Epithelial cell of esophagus (primary cell): Measurements from ENCODE around the gene BZW2.

ENCODE experiments used
- DNase-seq: peaks from one replicate; pipeline ENCODE4 v3.0.0; 2010; ENCODE audit warnings: low read depth
- H3K4me3 ChIP-seq: 2 replicates; pipeline ENCODE4 v1.5.1; 2011; ENCODE audit warnings: mild to moderate bottlenecking, low read length, control low read depth
- TF ChIP-seq, protein P1 (sequence below): IDR thresholded peaks from 2 replicates; pipeline ENCODE4 v1.5.1; 2011; ENCODE audit warnings: low read depth, mild to moderate bottlenecking, low read length, control low read depth, inconsistent platforms; ENCODE audit not compliant: insufficient read depth; ENCODE audit errors: missing control alignments

Gene BZW2

DNA sequence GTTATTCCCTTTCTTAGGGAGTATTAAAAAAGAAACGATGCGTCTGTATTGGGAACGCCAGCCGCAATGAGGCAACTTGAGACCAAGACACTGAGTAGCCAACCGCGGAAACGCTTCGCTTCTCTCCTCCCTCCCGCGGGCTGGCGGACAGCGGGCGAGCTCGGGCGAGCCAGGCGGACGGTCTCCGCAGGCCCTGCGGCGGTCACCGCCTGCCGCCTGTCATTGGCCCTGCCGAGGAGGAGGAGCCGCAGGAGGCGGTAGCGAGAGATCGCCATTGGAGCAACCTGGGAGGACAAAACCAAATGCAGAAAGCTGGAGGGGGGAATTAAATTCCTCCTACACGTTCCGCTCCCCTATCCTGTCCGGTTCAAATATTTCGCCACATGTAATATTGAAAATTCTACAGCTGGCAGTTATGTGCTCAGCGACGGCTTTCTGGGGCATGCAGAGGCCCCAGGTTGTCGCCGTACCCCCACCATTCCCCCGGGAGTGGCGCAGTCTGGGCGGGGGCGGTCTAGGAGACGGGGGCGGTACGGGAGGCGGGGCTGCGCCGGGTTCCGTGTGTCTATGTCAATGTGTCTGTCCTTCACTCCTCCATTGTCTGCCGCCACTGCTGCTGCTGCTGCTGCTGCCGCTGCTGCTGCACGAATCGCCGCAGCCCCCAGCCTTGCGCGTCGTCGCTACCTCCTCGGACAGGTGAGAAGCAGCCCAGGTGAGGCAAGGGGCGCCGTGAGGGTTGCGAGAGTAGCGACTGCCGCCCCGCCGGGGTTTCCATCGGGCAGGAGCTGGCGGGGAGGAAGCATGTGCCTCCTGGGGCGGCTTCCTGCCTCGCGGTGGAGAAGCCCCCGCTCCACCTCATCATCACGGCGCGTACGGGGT, at the start of gene BZW2, which contains the start of gene ANKMY2:
BZW2 (plus strand) TSS at position 589 of the 879 bp plus-strand sequence. CDS start 19,263 bp downstream, outside the sequence.
ANKMY2 (minus strand) TSS at position 162 of the 879 bp plus-strand sequence. CDS start 181 bp downstream, outside the sequence.
- DNase-seq = peak; percentile 98
- TF ChIP-seq, protein P1, sequence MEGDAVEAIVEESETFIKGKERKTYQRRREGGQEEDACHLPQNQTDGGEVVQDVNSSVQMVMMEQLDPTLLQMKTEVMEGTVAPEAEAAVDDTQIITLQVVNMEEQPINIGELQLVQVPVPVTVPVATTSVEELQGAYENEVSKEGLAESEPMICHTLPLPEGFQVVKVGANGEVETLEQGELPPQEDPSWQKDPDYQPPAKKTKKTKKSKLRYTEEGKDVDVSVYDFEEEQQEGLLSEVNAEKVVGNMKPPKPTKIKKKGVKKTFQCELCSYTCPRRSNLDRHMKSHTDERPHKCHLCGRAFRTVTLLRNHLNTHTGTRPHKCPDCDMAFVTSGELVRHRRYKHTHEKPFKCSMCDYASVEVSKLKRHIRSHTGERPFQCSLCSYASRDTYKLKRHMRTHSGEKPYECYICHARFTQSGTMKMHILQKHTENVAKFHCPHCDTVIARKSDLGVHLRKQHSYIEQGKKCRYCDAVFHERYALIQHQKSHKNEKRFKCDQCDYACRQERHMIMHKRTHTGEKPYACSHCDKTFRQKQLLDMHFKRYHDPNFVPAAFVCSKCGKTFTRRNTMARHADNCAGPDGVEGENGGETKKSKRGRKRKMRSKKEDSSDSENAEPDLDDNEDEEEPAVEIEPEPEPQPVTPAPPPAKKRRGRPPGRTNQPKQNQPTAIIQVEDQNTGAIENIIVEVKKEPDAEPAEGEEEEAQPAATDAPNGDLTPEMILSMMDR = no peak
- peak within 1 kb of the TSS; percentile 86 for H3K4me3 ChIP-seq

DNA sequence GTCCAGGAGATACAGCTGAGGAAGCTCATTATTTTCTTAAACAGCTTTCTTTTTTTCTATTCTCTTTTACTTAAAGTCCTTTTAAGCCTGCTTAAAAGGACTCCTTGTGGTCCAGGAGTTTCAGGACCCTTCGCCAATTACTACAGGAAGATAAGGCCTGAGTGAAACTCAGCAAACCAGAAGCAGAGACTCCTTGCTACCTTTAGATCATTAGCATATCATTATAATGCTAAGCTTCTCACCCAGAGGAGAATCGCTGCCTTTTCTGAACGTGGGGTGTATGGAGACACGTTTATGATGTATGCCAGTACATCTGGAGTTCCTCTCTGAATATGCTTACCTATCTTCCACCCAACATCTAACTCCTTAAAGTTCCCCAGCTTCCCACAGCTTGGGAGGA, 48.0 kb upstream of the BZW2 start:
- TF ChIP-seq, protein P1 = no peak
- no peak for DNase-seq
- H3K4me3 ChIP-seq = no peak overlapping the region

DNA sequence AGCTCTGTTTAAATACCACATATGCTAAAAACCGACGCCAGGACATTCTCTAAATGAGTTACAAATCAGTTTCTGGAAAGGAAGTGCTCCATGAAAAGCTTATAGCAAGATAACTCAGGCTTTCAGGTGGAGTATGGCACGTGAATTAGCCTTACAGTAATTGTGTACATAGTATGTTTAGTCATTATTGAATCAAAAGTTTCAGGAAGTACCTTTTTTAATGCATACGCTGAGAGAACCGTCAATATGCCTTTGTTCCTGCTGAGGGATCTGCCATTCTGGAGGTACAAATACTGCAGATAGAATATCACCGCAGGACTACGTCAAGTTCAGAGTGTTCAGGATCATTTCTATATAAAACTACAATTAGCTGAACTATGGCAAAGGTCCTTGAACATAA, 46.1 kb upstream of the BZW2 start:
- no peak overlapping the region for H3K4me3 ChIP-seq
- TF ChIP-seq, protein P1 = no peak
- DNase-seq = peak; percentile 47

DNA sequence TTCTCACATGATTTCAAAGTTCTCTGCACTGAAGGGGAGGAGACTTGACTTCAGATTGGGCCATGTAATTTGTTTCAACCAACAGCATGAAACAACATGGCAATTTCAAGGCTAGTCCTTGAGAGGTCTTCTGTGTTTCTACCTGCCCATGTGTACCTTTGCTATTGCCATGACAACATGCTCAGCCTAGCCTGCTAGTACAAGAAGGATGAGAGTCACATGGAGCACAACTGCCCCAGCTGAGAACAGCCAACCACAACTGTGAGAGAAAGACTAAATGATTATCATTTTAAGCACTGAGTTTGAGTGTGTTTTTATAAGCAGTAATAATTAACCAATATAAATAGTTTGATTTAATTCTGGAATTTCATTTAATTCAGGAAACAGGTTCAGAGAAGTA, 42.3 kb upstream of the BZW2 start:
- peak; percentile 20 for DNase-seq
- TF ChIP-seq, protein P1 = no peak
- no peak overlapping the region for H3K4me3 ChIP-seq

DNA sequence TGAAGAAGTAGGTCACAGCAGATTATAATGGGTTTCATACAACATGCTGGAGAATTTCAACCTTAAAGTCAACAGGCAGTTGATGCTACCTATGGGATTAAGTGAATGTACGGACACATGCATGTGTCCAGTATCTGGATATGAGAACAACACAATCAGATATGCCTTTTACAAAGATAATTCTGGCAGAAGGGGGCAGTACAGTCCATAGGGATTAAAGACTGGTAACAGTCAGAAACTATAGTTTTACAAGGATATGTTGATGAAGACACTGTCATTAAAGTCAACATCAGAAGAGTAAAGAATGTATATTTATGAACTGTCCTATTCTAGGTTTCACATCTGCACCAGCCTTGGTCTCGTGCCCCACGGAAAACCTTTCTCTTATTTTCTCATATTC, 41.9 kb upstream of the BZW2 start:
- DNase-seq = peak; percentile 30
- TF ChIP-seq, protein P1 = peak; percentile 16
- no peak overlapping the region for H3K4me3 ChIP-seq

DNA sequence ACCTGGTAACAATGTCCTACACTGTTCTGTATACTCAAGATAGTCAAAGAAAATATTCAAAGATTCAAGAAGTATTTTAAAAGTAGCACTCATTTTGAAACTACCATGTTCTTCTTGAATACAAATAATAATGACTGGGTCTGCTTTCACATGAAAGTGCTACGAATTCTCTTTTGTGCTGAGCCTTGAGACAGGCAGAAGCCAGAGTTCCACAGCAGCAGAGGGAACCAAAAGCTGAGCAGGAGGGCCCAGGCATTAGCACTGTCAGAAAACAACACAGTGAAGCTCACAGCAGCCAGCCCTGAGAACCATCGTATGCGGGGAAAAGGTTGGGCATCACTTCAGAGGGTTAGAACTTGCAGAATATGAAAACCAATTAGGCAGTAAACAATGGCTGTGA, 39.3 kb upstream of the BZW2 start:
- TF ChIP-seq, protein P1 = no peak
- H3K4me3 ChIP-seq = no peak overlapping the region
- DNase-seq = no peak

DNA sequence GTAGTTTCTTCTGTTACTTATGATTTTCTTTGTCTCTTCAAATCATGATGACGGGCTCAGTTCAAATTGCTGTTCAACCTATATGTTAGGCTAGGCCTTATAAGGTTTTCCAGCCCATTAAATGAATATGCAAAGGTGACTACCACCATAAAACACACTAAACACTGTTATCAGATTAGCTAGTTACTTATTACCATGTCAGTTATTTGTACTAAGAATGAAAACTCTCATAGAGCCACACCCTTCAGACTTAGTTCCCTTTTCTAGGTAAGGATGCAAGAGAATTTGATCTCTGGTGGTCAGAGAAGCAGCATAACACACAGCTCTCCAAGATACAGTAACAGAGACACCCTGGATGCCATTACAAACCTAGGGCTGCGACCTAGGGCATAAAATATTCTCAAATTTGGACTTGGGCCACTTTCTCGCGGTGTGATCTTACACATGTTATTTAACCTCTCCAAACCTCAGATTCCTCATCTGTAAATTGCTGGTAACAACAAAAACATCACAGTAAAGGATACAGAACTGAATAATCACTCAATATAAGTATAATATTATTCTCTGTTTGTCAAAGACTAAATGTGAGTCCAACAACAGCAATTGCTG, 36.0 kb upstream of the BZW2 start:
- no peak for DNase-seq
- TF ChIP-seq, protein P1 = no peak

More for the DNA sequence above, 36.0 kb upstream of the BZW2 start:
- no peak overlapping the region for H3K4me3 ChIP-seq
